ENCODE measurements around the gene RNF31.
A peak's percentile ranks its signal among the peaks of the same experiment; 100 is the strongest.
"Not testable (repeated sequence)": the region's sequence is repeated elsewhere in the genome, so short reads cannot be mapped to it uniquely, and the experiment has no call there.

RNF31 gene

DNA sequence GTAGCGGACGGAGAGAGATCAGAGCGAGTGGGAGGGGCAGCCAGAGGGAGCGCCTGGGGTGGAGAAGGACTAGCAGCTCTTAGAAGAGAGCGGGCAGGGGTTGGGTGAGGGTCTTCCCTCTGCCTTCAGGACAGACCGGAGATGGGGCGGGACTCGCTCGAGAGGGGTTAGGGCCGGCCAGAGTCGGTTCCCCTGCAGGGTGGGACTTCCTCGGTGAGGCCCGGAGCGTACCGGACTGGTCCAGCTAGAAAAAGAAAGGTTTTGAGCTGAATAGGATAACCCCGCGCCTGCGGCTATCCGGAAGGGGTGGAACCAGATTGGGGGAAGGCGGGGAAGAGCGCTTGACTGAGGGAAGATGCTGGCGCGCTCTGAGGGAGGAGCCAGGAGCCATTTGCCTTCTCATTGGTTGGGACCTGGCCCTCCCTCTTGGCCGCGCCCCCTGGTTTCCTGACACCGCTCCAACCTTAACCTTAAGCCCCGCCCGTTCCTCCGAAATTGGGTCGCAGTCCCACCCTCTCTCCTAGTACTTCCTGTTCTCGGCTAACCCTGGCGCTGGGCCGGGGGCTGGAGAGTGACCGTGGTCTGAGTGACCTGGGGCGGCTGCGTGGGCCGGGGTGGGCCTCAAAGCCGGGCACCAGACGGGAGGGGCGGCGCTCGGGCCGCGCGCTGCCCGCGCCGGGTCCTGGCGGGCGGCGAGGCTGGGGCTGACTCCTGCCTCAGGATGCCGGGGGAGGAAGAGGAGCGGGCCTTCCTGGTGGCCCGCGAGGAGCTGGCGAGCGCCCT lies at the start of gene RNF31:
Gene RNF31 (plus strand): TSS at position 521 of the 783 bp plus-strand sequence. CDS start 201 bp downstream, at position 722.
- DNase-seq (ENCODE audit: low spot score), result peak; percentile 97

GRCh38 chr14:24098229-24098926 lies 48.9 kb upstream of the RNF31 start:
- no peak for DNase-seq (ENCODE audit: low spot score)

- no peak for DNase-seq (ENCODE audit: low spot score)
Observed at GRCh38 chr14:24098927-24099813, 48.1 kb upstream of the RNF31 start.

DNA sequence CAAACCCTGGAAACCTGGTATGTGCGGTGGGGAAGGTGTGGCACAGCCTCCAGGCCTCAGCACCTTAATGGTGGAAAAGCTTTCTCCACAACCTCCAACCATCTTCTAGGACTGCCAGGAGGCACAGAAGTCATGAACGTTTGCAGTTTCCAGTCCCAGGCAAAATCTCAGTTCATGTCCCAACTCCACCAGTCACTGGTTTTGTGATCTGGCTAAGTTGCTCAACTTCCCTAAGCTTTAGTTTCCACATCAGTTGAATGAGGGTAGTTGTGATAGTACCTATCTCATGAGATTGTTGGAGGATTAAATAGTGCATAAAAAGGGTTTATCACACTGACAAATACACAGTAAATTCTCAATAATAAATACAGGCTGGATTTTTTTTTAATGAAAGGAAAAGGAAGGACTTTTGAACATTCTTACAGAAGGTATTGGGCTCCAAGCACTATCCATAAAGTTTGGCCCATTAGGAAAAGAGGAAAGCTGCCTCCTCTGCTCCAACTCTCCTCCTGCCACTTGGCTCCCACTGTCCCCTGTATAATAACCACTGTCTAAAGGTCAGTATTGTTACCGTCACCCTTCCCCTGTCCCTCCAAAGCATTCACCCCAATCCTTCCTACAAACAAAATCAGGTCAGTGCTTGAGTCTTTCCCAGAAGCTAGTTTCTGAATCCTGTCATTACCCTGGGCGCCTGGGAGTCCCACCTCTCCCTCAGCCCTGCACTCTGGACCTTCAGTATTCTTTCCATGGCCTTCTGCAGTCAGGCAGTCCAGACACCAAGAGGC lies 46.9 kb upstream of the RNF31 start:
- DNase-seq (ENCODE audit: low spot score), result no peak

DNA sequence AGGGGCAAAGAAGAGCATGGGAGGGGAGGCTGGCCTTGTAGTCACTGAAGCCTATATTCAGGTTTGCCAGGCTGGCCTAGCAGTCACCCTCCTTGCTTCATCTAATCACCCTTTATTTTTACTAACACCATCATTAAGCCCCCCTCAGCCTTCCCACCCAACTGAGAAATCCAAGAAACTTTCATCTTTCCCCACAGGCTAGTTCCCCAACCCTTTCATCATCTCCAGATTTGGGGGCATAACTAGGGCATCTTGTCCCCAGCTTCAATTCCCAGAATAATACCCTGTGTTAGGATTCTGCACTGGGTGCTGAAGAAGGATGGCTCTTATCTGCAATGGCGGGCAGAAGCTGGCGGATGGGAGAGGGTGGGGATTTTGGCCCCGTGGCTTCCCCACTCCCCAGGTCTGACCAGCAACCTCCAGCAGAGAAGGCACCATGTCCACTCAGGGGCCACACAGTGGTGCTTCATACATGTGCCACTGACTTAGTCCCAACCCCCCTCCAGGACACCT lies 46.3 kb upstream of the RNF31 start:
- DNase-seq (ENCODE audit: low spot score), result no peak

DNA sequence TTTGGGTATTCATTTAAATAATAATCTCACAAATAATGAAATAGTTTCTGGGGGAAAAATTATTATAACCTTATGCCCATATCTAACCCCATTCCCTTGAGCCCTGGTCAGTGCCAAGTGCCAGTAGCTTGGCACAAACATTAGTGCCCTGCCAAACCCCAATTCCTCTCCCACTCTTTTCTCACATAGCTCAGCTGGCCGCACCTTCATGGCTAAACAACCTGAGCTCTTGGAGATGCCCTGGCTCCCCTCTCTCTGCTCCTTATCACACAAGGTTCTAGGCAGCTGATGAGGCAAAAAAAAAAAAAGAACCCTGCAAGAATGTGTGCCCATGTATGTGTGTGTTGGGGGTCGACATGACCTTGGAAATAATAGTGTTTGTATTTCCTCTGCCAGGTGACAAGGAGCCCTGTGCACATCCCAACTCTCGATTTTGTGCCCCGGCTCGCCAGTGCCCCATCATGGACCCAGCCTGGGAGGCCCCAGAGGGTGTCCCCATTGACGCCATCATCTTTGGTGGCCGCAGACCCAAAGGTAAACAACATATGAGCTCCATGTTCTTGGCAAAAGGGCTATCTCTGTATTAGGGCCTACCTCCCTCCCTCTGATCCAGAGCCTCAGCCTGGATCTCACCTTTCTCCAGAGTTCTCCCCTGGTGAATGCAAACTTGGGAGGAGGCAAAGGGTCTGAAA lies 44.8 kb upstream of the RNF31 start:
- DNase-seq (ENCODE audit: low spot score), result no peak

GRCh38 chr14:24103451-24103850 lies 43.8 kb upstream of the RNF31 start:
- DNase-seq (ENCODE audit: low spot score), result no peak

DNA sequence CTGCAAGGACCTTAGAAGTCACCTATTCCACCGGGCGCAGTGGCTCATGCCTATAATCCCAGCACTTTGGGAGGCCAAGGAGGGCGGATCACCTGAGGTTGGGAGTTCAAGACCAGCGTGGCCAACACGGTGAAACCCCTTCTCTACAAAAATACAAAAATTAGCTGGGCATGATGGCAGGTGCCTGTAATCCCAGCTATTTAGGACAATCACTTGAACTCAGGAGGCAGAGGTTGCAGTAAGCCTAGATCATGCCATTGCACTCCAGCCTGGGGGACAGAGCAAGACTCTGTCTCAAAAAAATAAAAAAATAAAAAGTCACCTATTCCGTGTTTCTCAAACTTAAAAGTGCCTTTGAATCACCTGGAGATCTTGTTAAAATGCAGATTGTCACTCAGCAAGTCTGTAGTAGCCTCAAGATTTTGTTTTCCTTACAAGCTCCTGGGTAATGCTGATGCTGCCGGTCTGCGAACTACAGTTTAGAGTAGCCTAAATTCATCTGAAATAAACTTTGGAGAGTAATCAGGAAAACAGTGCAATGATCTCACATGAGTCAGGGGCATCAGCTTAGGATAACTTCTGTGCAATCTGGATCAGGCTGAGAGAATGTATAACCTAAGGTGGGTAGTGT lies 41.6 kb upstream of the RNF31 start:
- DNase-seq (ENCODE audit: low spot score), result not testable (repeated sequence)

DNA sequence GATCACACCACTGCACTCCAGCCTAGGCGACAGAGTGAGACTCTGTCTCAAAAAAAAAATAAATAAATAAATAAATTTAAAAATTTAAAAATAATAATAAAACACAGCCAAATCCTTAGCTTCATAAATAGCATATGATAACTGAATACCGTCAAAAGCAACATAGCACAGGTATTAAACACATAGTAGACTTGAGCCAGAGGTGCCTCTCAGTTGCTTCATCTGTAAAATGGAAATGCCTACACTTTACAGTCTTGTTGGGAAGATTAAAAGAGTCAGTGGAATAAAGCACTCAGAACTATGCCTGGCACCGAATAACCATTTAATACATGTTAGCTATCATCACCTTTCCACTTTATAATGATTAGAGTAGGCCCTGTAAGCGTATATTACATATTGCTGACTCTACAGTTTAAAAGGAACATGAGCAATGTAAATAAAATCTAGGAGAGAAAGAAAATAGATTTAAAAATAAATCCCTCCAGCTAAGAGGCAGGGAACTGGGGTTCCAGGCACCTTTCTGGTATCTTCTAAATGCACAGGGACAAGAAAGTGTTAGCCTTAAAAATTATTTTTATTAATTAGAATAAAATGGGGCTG lies 40.5 kb upstream of the RNF31 start:
- no peak for DNase-seq (ENCODE audit: low spot score)

DNA sequence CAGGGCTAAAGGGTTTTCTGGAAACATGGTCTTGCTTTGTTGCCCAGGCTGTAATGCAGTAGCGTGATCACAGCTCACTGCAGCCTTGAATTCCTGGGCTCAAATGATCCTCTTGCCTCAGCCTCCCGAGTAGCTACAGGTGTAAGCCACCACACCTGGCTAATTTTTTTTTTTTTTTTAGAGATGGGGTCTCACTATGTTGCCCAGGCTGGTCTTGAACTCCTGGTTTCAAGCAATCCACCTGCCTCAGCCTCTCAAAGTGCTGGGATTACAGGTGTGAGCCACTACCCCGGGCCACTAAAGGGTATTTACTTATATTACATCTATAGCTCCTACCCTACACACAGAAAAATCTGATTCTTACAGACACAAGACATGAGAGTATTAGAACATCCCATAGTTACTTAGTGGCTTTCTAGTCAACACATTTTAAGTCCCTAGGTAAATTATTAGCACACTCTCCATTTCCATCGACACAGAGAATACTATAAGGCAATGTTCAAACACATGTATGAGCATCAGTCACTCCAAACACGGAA lies 38.9 kb upstream of the RNF31 start:
- DNase-seq (ENCODE audit: low spot score), result no peak

GRCh38 chr14:24110060-24110459 lies 37.2 kb upstream of the RNF31 start:
- no peak for DNase-seq (ENCODE audit: low spot score)

GRCh38 chr14:24110523-24110922 lies 36.8 kb upstream of the RNF31 start:
- no peak for DNase-seq (ENCODE audit: low spot score)

- peak; percentile 18 for DNase-seq (ENCODE audit: low spot score)
Observed at GRCh38 chr14:24113379-24113800, 33.9 kb upstream of the RNF31 start.

GRCh38 chr14:24113801-24114531 lies 33.3 kb upstream of the RNF31 start:
- DNase-seq (ENCODE audit: low spot score), result peak; percentile 85

DNA sequence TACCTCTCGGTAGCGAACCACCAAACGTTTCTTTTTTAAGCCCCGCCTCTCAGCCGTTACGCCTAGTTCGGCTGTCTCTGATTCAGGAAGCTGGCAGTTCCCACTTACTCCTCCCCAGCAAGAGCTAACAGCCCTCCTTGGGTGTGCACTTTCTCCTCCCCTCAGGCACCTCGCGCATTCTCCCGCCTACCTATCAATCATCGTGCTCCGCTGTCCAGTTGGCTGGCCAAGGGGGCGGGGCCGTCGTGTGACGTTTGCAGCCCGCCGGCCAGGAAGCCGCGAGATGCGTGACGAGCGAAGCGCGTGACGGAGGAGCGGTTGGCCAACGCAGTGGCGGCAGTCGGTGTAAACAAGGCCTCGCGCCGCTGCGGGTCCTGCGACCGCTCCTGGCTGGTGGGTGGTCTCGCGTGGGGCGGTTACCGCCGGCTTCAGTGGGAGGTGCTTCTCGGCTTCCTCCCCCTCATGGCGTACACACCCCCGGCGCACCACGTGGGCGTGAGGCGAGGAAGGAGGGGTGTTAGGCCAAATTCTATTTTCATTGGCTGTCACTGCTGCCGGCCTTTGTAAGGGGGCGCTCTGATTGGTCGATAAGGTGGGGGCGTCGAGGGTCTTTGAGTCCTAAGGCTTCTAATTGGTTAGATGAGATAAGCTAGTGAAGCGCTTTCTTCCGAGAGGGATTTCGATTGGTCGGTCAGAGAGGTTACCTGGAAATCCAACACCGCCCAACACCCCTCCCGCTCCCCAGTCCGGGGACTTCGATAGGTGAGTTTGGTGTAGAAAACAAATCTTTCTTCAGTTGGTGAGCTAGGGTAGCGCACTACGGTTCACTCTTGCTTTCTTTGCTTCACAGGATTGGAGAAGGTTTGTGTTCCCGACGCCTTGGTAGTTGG lies 32.5 kb upstream of the RNF31 start, which contains the start of the genes DCAF11 and NRL:
Gene DCAF11 (plus strand): TSS at position 246 of the 890 bp plus-strand sequence. CDS start 818 bp downstream, outside the sequence.
Gene NRL (minus strand): TSS at position 418 of the 890 bp plus-strand sequence. CDS start 32,101 bp downstream, outside the sequence.
- DNase-seq (ENCODE audit: low spot score), result peak; percentile 100

GRCh38 chr14:24115422-24116127 lies 31.7 kb upstream of the RNF31 start:
- DNase-seq (ENCODE audit: low spot score), result no peak

All from COLO829 (cell line).